ENCODE data around the gene SLC26A11.
"Not testable (repeated sequence)": the region's sequence is repeated elsewhere in the genome, so short reads cannot be mapped to it uniquely, and the experiment has no call there.

Gene SLC26A11

GRCh38 chr17:80242505-80242904, 22.3 kb downstream of the SLC26A11 start:
- H3K27me3 ChIP-seq (ENCODE audit: control insufficient read depth in 2 of 2, insufficient read depth in 2 of 2, low read length in 2 of 2), result no peaks in the 10 kb centered on the region
- no peak overlapping the region for H3K27ac ChIP-seq (ENCODE audit: low read depth in 2 of 2, low read length in 2 of 2)
- no peaks in the 10 kb centered on the region for H3K4me1 ChIP-seq (ENCODE audit: control insufficient read depth in 2 of 2, insufficient read depth in 2 of 2, low read length in 2 of 2)
- no peak overlapping the region for H3K4me3 ChIP-seq (ENCODE audit: low read length in 2 of 2)
- H3K9ac ChIP-seq (ENCODE audit: low read depth in 1 of 2, low read length in 2 of 2), result no peak overlapping the region
- H3K9me3 ChIP-seq (ENCODE audit: control insufficient read depth in 2 of 2, low read length in 2 of 2), result no peaks in the 10 kb centered on the region
- H3K36me3 ChIP-seq (ENCODE audit: control insufficient read depth in 2 of 2, insufficient read depth in 2 of 2, low read length in 2 of 2), result peaks cover 6 to 8% of the 10 kb centered on the region in 2 donors

GRCh38 chr17:80243526-80244433, 23.6 kb downstream of the SLC26A11 start:
- peaks cover 3 to 10% of the 10 kb centered on the region in 2 donors for H3K36me3 ChIP-seq (ENCODE audit: control insufficient read depth in 2 of 2, insufficient read depth in 2 of 2, low read length in 2 of 2)
- H3K27ac ChIP-seq (ENCODE audit: low read depth in 2 of 2, low read length in 2 of 2), result no peak overlapping the region
- no peaks in the 10 kb centered on the region for H3K4me1 ChIP-seq (ENCODE audit: control insufficient read depth in 2 of 2, insufficient read depth in 2 of 2, low read length in 2 of 2)
- H3K9ac ChIP-seq (ENCODE audit: low read depth in 1 of 2, low read length in 2 of 2), result no peak overlapping the region
- H3K27me3 ChIP-seq (ENCODE audit: control insufficient read depth in 2 of 2, insufficient read depth in 2 of 2, low read length in 2 of 2), result no peaks in the 10 kb centered on the region
- H3K9me3 ChIP-seq (ENCODE audit: control insufficient read depth in 2 of 2, low read length in 2 of 2), result no peaks in the 10 kb centered on the region
- H3K4me3 ChIP-seq (ENCODE audit: low read length in 2 of 2), result no peak overlapping the region

- not testable (repeated sequence) for H3K27ac ChIP-seq (ENCODE audit: low read depth in 2 of 2, low read length in 2 of 2); H3K36me3 ChIP-seq (ENCODE audit: control insufficient read depth in 2 of 2, insufficient read depth in 2 of 2, low read length in 2 of 2); H3K9ac ChIP-seq (ENCODE audit: low read depth in 1 of 2, low read length in 2 of 2); H3K9me3 ChIP-seq (ENCODE audit: control insufficient read depth in 2 of 2, low read length in 2 of 2); H3K27me3 ChIP-seq (ENCODE audit: control insufficient read depth in 2 of 2, insufficient read depth in 2 of 2, low read length in 2 of 2); H3K4me1 ChIP-seq (ENCODE audit: control insufficient read depth in 2 of 2, insufficient read depth in 2 of 2, low read length in 2 of 2); H3K4me3 ChIP-seq (ENCODE audit: low read length in 2 of 2)
These were observed 24.2 kb downstream of the SLC26A11 start for GRCh38 chr17:80244448-80244847.

- no peak overlapping the region for H3K9ac ChIP-seq (ENCODE audit: low read depth in 1 of 2, low read length in 2 of 2)
- no peak overlapping the region for H3K4me3 ChIP-seq (ENCODE audit: low read length in 2 of 2)
- peaks cover 3 to 10% of the 10 kb centered on the region in 2 donors for H3K36me3 ChIP-seq (ENCODE audit: control insufficient read depth in 2 of 2, insufficient read depth in 2 of 2, low read length in 2 of 2)
- H3K27me3 ChIP-seq (ENCODE audit: control insufficient read depth in 2 of 2, insufficient read depth in 2 of 2, low read length in 2 of 2), result no peaks in the 10 kb centered on the region
- H3K27ac ChIP-seq (ENCODE audit: low read depth in 2 of 2, low read length in 2 of 2), result no peak overlapping the region
- no peaks in the 10 kb centered on the region for H3K4me1 ChIP-seq (ENCODE audit: control insufficient read depth in 2 of 2, insufficient read depth in 2 of 2, low read length in 2 of 2)
- no peaks in the 10 kb centered on the region for H3K9me3 ChIP-seq (ENCODE audit: control insufficient read depth in 2 of 2, low read length in 2 of 2)
These were observed 24.8 kb downstream of the SLC26A11 start for GRCh38 chr17:80244871-80245509.

GRCh38 chr17:80245566-80246265, 25.5 kb downstream of the SLC26A11 start:
- no peaks in the 10 kb centered on the region for H3K4me1 ChIP-seq (ENCODE audit: control insufficient read depth in 2 of 2, insufficient read depth in 2 of 2, low read length in 2 of 2)
- no peak overlapping the region for H3K9ac ChIP-seq (ENCODE audit: low read depth in 1 of 2, low read length in 2 of 2)
- no peak overlapping the region for H3K4me3 ChIP-seq (ENCODE audit: low read length in 2 of 2)
- H3K9me3 ChIP-seq (ENCODE audit: control insufficient read depth in 2 of 2, low read length in 2 of 2), result no peaks in the 10 kb centered on the region
- H3K27me3 ChIP-seq (ENCODE audit: control insufficient read depth in 2 of 2, insufficient read depth in 2 of 2, low read length in 2 of 2), result no peaks in the 10 kb centered on the region
- no peak overlapping the region for H3K27ac ChIP-seq (ENCODE audit: low read depth in 2 of 2, low read length in 2 of 2)
- peaks cover 3 to 10% of the 10 kb centered on the region in 2 donors for H3K36me3 ChIP-seq (ENCODE audit: control insufficient read depth in 2 of 2, insufficient read depth in 2 of 2, low read length in 2 of 2)

GRCh38 chr17:80246266-80246681, 26.0 kb downstream of the SLC26A11 start:
- H3K9ac ChIP-seq (ENCODE audit: low read depth in 1 of 2, low read length in 2 of 2), result no peak overlapping the region
- no peaks in the 10 kb centered on the region for H3K27me3 ChIP-seq (ENCODE audit: control insufficient read depth in 2 of 2, insufficient read depth in 2 of 2, low read length in 2 of 2)
- no peak overlapping the region for H3K4me3 ChIP-seq (ENCODE audit: low read length in 2 of 2)
- H3K27ac ChIP-seq (ENCODE audit: low read depth in 2 of 2, low read length in 2 of 2), result no peak overlapping the region
- H3K36me3 ChIP-seq (ENCODE audit: control insufficient read depth in 2 of 2, insufficient read depth in 2 of 2, low read length in 2 of 2), result peaks cover 3 to 10% of the 10 kb centered on the region in 2 donors
- H3K9me3 ChIP-seq (ENCODE audit: control insufficient read depth in 2 of 2, low read length in 2 of 2), result no peaks in the 10 kb centered on the region
- H3K4me1 ChIP-seq (ENCODE audit: control insufficient read depth in 2 of 2, insufficient read depth in 2 of 2, low read length in 2 of 2), result no peaks in the 10 kb centered on the region

GRCh38 chr17:80246726-80247125, 26.5 kb downstream of the SLC26A11 start:
- H3K36me3 ChIP-seq (ENCODE audit: control insufficient read depth in 2 of 2, insufficient read depth in 2 of 2, low read length in 2 of 2), result peaks cover 3 to 10% of the 10 kb centered on the region in 2 donors
- H3K9me3 ChIP-seq (ENCODE audit: control insufficient read depth in 2 of 2, low read length in 2 of 2), result no peaks in the 10 kb centered on the region
- H3K9ac ChIP-seq (ENCODE audit: low read depth in 1 of 2, low read length in 2 of 2), result no peak overlapping the region
- no peaks in the 10 kb centered on the region for H3K4me1 ChIP-seq (ENCODE audit: control insufficient read depth in 2 of 2, insufficient read depth in 2 of 2, low read length in 2 of 2)
- H3K27ac ChIP-seq (ENCODE audit: low read depth in 2 of 2, low read length in 2 of 2), result no peak overlapping the region
- H3K27me3 ChIP-seq (ENCODE audit: control insufficient read depth in 2 of 2, insufficient read depth in 2 of 2, low read length in 2 of 2), result no peaks in the 10 kb centered on the region
- H3K4me3 ChIP-seq (ENCODE audit: low read length in 2 of 2), result no peak overlapping the region

GRCh38 chr17:80247561-80247960, 27.3 kb downstream of the SLC26A11 start:
- Histone ChIP-seq H3K36me3 (ENCODE audit: control insufficient read depth in 2 of 2, insufficient read depth in 2 of 2, low read length in 2 of 2) (peaks cover 3 to 5% of the 10 kb centered on the region in 2 donors), H3K27ac (ENCODE audit: low read depth in 2 of 2, low read length in 2 of 2) (no peak overlapping the region), H3K9ac (ENCODE audit: low read depth in 1 of 2, low read length in 2 of 2) (no peak overlapping the region), H3K4me3 (ENCODE audit: low read length in 2 of 2) (no peak overlapping the region), H3K4me1 (ENCODE audit: control insufficient read depth in 2 of 2, insufficient read depth in 2 of 2, low read length in 2 of 2) (no peaks in the 10 kb centered on the region), H3K27me3 (ENCODE audit: control insufficient read depth in 2 of 2, insufficient read depth in 2 of 2, low read length in 2 of 2) (no peaks in the 10 kb centered on the region), H3K9me3 (ENCODE audit: control insufficient read depth in 2 of 2, low read length in 2 of 2) (no peaks in the 10 kb centered on the region)

- Histone ChIP-seq H3K27me3 (ENCODE audit: control insufficient read depth in 2 of 2, insufficient read depth in 2 of 2, low read length in 2 of 2) (no peaks in the 10 kb centered on the region), H3K4me3 (ENCODE audit: low read length in 2 of 2) (no peak overlapping the region), H3K9me3 (ENCODE audit: control insufficient read depth in 2 of 2, low read length in 2 of 2) (no peaks in the 10 kb centered on the region), H3K4me1 (ENCODE audit: control insufficient read depth in 2 of 2, insufficient read depth in 2 of 2, low read length in 2 of 2) (no peaks in the 10 kb centered on the region), H3K27ac (ENCODE audit: low read depth in 2 of 2, low read length in 2 of 2) (no peak overlapping the region), H3K36me3 (ENCODE audit: control insufficient read depth in 2 of 2, insufficient read depth in 2 of 2, low read length in 2 of 2) (peaks cover 3 to 5% of the 10 kb centered on the region in 2 donors), H3K9ac (ENCODE audit: low read depth in 1 of 2, low read length in 2 of 2) (no peak overlapping the region)
These were observed 28.0 kb downstream of the SLC26A11 start for GRCh38 chr17:80248001-80248893.

Data from mucosa of rectum (tissue), 2 donors.